Mammary epithelial cell (primary cell): ENCODE results near the gene BRME1.

ENCODE experiments used
- EZH2 ChIP-seq: IDR thresholded peaks from 2 replicates; pipeline ENCODE4 v1.6.1; 2012; ENCODE audit warnings: low read length, inconsistent platforms, borderline replicate concordance
- TF ChIP-seq, protein P1 (sequence below), 2 donors: IDR thresholded peaks in 1 of 2; conservative IDR thresholded peaks in 1 of 2; 2 replicates each; pipeline ENCODE4 v1.5.1; 2011 to 2012; ENCODE audit warnings: inconsistent platforms in 2 of 2, low read length in 2 of 2, mild to moderate bottlenecking in 2 of 2, control low read depth in 1 of 2, low read depth in 1 of 2; ENCODE audit not compliant: insufficient read depth in 1 of 2; ENCODE audit errors: extremely low read depth in 1 of 2

DNA sequence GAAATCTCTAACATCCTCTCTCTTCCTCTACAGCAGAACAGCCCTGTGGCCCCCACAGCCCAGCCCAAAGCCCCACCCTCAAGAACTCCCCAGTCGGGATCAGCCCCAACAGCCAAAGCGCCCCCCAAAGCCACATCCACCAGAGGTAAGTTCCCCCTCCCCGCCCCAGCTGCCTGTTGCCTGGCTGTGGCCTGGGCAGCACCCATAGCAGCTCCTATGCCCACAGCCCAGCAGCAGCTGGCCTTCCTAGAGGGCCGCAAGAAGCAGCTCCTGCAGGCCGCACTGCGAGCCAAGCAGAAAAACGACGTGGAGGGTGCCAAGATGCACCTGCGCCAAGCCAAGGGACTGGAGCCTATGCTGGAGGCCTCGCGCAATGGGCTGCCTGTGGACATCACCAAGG lies 14.6 kb upstream of the BRME1 start:
- TF ChIP-seq, protein P1, sequence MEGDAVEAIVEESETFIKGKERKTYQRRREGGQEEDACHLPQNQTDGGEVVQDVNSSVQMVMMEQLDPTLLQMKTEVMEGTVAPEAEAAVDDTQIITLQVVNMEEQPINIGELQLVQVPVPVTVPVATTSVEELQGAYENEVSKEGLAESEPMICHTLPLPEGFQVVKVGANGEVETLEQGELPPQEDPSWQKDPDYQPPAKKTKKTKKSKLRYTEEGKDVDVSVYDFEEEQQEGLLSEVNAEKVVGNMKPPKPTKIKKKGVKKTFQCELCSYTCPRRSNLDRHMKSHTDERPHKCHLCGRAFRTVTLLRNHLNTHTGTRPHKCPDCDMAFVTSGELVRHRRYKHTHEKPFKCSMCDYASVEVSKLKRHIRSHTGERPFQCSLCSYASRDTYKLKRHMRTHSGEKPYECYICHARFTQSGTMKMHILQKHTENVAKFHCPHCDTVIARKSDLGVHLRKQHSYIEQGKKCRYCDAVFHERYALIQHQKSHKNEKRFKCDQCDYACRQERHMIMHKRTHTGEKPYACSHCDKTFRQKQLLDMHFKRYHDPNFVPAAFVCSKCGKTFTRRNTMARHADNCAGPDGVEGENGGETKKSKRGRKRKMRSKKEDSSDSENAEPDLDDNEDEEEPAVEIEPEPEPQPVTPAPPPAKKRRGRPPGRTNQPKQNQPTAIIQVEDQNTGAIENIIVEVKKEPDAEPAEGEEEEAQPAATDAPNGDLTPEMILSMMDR (conservative IDR thresholded peaks at IDR 0.05 in 1 of 2, IDR thresholded peaks at IDR 0.05 in 1 of 2; ENCODE audit: extremely low read depth in 1 of 2, insufficient read depth in 1 of 2, low read depth in 1 of 2, low read length in 2 of 2): no peak
- no peak for TF ChIP-seq EZH2
